ENCODE data around the gene ITGA11.

DNA sequence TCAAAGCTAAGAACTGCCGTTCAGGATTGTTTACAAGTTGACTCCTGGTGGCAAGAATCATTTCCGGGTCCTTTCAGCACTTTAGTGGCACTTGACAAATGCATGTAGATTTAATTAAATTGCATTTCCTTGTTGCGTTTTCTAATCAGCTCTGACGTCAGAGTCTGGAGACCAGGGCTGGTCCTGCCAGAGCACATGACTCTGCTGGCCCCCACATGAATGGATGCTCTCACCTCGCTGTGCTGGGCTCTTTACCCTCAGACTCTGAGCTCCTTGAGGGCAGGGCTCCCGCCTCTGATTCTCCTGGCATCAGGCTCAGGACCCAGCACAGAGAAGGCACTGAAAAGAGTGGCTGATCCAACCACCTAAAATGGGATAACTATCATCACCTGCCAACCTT is 85.0 kb downstream of the ITGA11 start:
- TF ChIP-seq POLR2AphosphoS5 (IDR thresholded peaks at IDR 0.05) = no peak
- TF ChIP-seq, protein P1, sequence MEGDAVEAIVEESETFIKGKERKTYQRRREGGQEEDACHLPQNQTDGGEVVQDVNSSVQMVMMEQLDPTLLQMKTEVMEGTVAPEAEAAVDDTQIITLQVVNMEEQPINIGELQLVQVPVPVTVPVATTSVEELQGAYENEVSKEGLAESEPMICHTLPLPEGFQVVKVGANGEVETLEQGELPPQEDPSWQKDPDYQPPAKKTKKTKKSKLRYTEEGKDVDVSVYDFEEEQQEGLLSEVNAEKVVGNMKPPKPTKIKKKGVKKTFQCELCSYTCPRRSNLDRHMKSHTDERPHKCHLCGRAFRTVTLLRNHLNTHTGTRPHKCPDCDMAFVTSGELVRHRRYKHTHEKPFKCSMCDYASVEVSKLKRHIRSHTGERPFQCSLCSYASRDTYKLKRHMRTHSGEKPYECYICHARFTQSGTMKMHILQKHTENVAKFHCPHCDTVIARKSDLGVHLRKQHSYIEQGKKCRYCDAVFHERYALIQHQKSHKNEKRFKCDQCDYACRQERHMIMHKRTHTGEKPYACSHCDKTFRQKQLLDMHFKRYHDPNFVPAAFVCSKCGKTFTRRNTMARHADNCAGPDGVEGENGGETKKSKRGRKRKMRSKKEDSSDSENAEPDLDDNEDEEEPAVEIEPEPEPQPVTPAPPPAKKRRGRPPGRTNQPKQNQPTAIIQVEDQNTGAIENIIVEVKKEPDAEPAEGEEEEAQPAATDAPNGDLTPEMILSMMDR (IDR thresholded peaks at IDR 0.05 in 8 of 11, conservative IDR thresholded peaks at IDR 0.05 in 3 of 11) = no peak
- no peak for TF ChIP-seq POLR2A (IDR thresholded peaks at IDR 0.05)

All from spleen (tissue), 7 donors.